ENCODE results near the gene MOB2. TPM values are rescaled to one million over a fixed set of nuclear protein-coding genes. Genes with fewer than 3 reads are reported as not detected.

The MOB2 gene
- total RNA-seq, 2 experiments from 2014 or later = 13.2 to 14.0 TPM

GRCh38 chr11:1442807-1443366 lies 43.7 kb downstream of the MOB2 start:
- no peak for TF ChIP-seq CTCF (IDR thresholded peaks at IDR 0.05)
- no peaks in the 10 kb centered on the region for H3K36me3 Mint-ChIP-seq (ENCODE audit: low read depth)
- H3K4me3 Mint-ChIP-seq = no peak overlapping the region
- CTCF ChIA-PET = no interaction called here
- no peak overlapping the region for H3K27ac Mint-ChIP-seq
- intact Hi-C loops (cut with micrococcal nuclease) = no loop called here
- ATAC-seq = no peak
- no peaks in the 10 kb centered on the region for H3K4me1 Mint-ChIP-seq (ENCODE audit: low read depth)
- H3K9me3 Mint-ChIP-seq = no peaks in the 10 kb centered on the region
- no peaks in the 10 kb centered on the region for H3K27me3 Mint-ChIP-seq
- DNase-seq = no peak
- POLR2A ChIA-PET = no interaction called here

- Mint-ChIP-seq H3K36me3 (ENCODE audit: low read depth) (no peaks in the 10 kb centered on the region), H3K9me3 (no peaks in the 10 kb centered on the region), H3K4me3 (no peak overlapping the region), H3K27me3 (no peaks in the 10 kb centered on the region), H3K27ac (no peak overlapping the region), H3K4me1 (ENCODE audit: low read depth) (no peaks in the 10 kb centered on the region)
- ATAC-seq = no peak
- intact Hi-C loops (cut with micrococcal nuclease) = no loop called here
- DNase-seq = no peak
- no peak for TF ChIP-seq CTCF (IDR thresholded peaks at IDR 0.05)
- ChIA-PET POLR2A (no interaction called here), CTCF (no interaction called here)
Observed at GRCh38 chr11:1442163-1442562, 44.4 kb downstream of the MOB2 start.

- H3K27me3 Mint-ChIP-seq = no peaks in the 10 kb centered on the region
- no peak for TF ChIP-seq CTCF (IDR thresholded peaks at IDR 0.05)
- no peaks in the 10 kb centered on the region for H3K36me3 Mint-ChIP-seq (ENCODE audit: low read depth)
- DNase-seq (no peak), ATAC-seq (no peak)
- H3K27ac Mint-ChIP-seq = no peak overlapping the region
- no peaks in the 10 kb centered on the region for H3K9me3 Mint-ChIP-seq
- intact Hi-C loops (cut with micrococcal nuclease) = no loop called here
- H3K4me3 Mint-ChIP-seq = no peak overlapping the region
- no peaks in the 10 kb centered on the region for H3K4me1 Mint-ChIP-seq (ENCODE audit: low read depth)
- POLR2A ChIA-PET = no interaction called here
- CTCF ChIA-PET = no interaction called here
Observed at GRCh38 chr11:1440496-1440895, 46.1 kb downstream of the MOB2 start.

GRCh38 chr11:1440066-1440465 lies 46.5 kb downstream of the MOB2 start:
- Mint-ChIP-seq H3K36me3 (ENCODE audit: low read depth) (no peaks in the 10 kb centered on the region), H3K27me3 (no peaks in the 10 kb centered on the region), H3K4me3 (no peak overlapping the region), H3K9me3 (no peaks in the 10 kb centered on the region), H3K4me1 (ENCODE audit: low read depth) (no peaks in the 10 kb centered on the region), H3K27ac (no peak overlapping the region)
- ATAC-seq (no peak), DNase-seq (no peak)
- ChIA-PET POLR2A (no interaction called here), CTCF (no interaction called here)
- TF ChIP-seq CTCF (IDR thresholded peaks at IDR 0.05) = no peak
- intact Hi-C loops (cut with micrococcal nuclease) = no loop called here

GRCh38 chr11:1439341-1439740 lies 47.2 kb downstream of the MOB2 start:
- ATAC-seq = no peak
- no peak for DNase-seq
- no peak overlapping the region for H3K27ac Mint-ChIP-seq
- no peaks in the 10 kb centered on the region for H3K9me3 Mint-ChIP-seq
- CTCF ChIA-PET = no interaction called here
- intact Hi-C loops (cut with micrococcal nuclease) = no loop called here
- H3K27me3 Mint-ChIP-seq = no peaks in the 10 kb centered on the region
- no peak overlapping the region for H3K4me3 Mint-ChIP-seq
- no peaks in the 10 kb centered on the region for H3K36me3 Mint-ChIP-seq (ENCODE audit: low read depth)
- POLR2A ChIA-PET = no interaction called here
- no peak for TF ChIP-seq CTCF (IDR thresholded peaks at IDR 0.05)
- no peaks in the 10 kb centered on the region for H3K4me1 Mint-ChIP-seq (ENCODE audit: low read depth)
